Measurements from ENCODE around the gene C1orf185. TPM values are rescaled to one million over a fixed set of nuclear protein-coding genes. Genes with fewer than 3 reads are reported as not detected.
A peak's percentile ranks its signal among the peaks of the same experiment; 100 is the strongest.

Gene C1orf185
- total RNA-seq (not detected), polyA plus RNA-seq (not detected)

DNA sequence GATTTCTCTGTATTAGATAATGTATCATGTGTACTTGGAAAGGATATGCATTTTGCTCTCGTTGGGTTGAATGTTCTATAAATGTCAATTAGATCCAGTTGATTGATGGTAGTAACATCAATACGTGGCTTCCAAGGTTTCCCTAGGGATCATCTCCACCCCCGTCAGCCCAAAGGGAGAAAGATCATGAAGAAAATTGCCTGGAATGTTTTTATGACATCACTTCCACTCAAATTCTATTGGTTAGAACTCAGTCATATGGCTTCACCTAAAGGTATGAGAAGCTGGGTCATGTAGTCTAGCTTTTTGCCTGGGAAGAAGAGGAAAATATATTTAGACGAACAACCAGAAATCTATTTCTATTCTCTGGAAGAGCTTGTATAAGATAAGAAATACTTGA lies at the start of gene C1orf185:
Gene C1orf185, plus strand, starts transcription at position 253 of the 400 bp plus-strand sequence. Its CDS starts 6 bp downstream, at position 259.
- Mint-ChIP-seq H3K4me3 (no peak within 1 kb of the TSS), H3K9me3 (peaks cover 0 to 2% (median 0%) of the 10 kb centered on the region in 8 donors), H3K36me3 (no peaks in the 10 kb centered on the region), H3K4me1 (no peaks in the 10 kb centered on the region), H3K27me3 (peaks cover 6 to 7% of the 10 kb centered on the region in 2 donors), H3K27ac (no peak within 1 kb of the TSS)
- Histone ChIP-seq H3K4me1 (ENCODE audit: insufficient read depth, low read length) (no peaks in the 10 kb centered on the region), H3K36me3 (ENCODE audit: insufficient read depth, low read length) (no peaks in the 10 kb centered on the region), H3K27ac (ENCODE audit: low read depth, low read length) (no peak within 1 kb of the TSS), H3K9me3 (ENCODE audit: control insufficient read depth in 1 of 2, low read length in 2 of 2) (no peaks in the 10 kb centered on the region), H3K27me3 (ENCODE audit: insufficient read depth, low read length) (no peaks in the 10 kb centered on the region), H3K4me3 (ENCODE audit: low read length in 2 of 2) (no peak within 1 kb of the TSS)
- CTCF ChIA-PET (ENCODE audit: partially characterized antibody): no interaction called here
- POLR2A ChIA-PET (ENCODE audit: partially characterized antibody): no interaction called here
- no peak for DNase-seq
- intact Hi-C loops (cut with micrococcal nuclease): no loop called here

- intact Hi-C loops (cut with micrococcal nuclease): loop anchor here (1.0 kb wide), 1 partner anchor 186 kb away; no protein-coding TSS in a partner anchor
- CTCF ChIA-PET (ENCODE audit: partially characterized antibody): interaction anchor here (1.5 kb wide), 1 partner anchor 285 kb away, joined by 8 read pairs; no protein-coding TSS in a partner anchor
- Histone ChIP-seq H3K27me3 (ENCODE audit: insufficient read depth, low read length) (peaks cover 3% of the 10 kb centered on the region), H3K36me3 (ENCODE audit: insufficient read depth, low read length) (no peaks in the 10 kb centered on the region), H3K9me3 (ENCODE audit: control insufficient read depth in 1 of 2, low read length in 2 of 2) (no peaks in the 10 kb centered on the region), H3K4me1 (ENCODE audit: insufficient read depth, low read length) (no peaks in the 10 kb centered on the region), H3K27ac (ENCODE audit: low read depth, low read length) (no peak overlapping the region), H3K4me3 (ENCODE audit: low read length in 2 of 2) (no peak overlapping the region)
- POLR2A ChIA-PET (ENCODE audit: partially characterized antibody): no interaction called here
- Mint-ChIP-seq H3K27ac (no peak overlapping the region), H3K4me1 (no peaks in the 10 kb centered on the region), H3K4me3 (no peak overlapping the region), H3K36me3 (peaks cover 0 to 4% of the 10 kb centered on the region in 2 donors), H3K9me3 (peaks cover 0 to 17% (median 5%) of the 10 kb centered on the region in 8 donors), H3K27me3 (peaks cover 6 to 10% of the 10 kb centered on the region in 2 donors)
- peak in 2 of 5 donors; percentile 2 to 20 for DNase-seq
Measured at GRCh38 chr1:51058858-51059257, 43.2 kb upstream of the C1orf185 start.

- ChIA-PET POLR2A (ENCODE audit: partially characterized antibody) (no interaction called here), CTCF (ENCODE audit: partially characterized antibody) (interaction anchor here (0.7 kb wide), 1 partner anchor 191 kb away, joined by 3 read pairs; no protein-coding TSS in a partner anchor)
- DNase-seq: no peak
- no peaks in the 10 kb centered on the region for H3K36me3 ChIP-seq (ENCODE audit: insufficient read depth, low read length)
- Mint-ChIP-seq H3K9me3 (peaks cover 0 to 17% (median 5%) of the 10 kb centered on the region in 8 donors), H3K27me3 (peaks cover 6 to 10% of the 10 kb centered on the region in 2 donors), H3K36me3 (peaks cover 0 to 4% of the 10 kb centered on the region in 2 donors), H3K27ac (no peak overlapping the region), H3K4me3 (no peak overlapping the region), H3K4me1 (no peaks in the 10 kb centered on the region)
- intact Hi-C loops (cut with micrococcal nuclease): no loop called here
- no peaks in the 10 kb centered on the region for H3K4me1 ChIP-seq (ENCODE audit: insufficient read depth, low read length)
- no peak overlapping the region for H3K4me3 ChIP-seq (ENCODE audit: low read length in 2 of 2)
- H3K27me3 ChIP-seq (ENCODE audit: insufficient read depth, low read length): peaks cover 3% of the 10 kb centered on the region
- H3K27ac ChIP-seq (ENCODE audit: low read depth, low read length): no peak overlapping the region
- no peaks in the 10 kb centered on the region for H3K9me3 ChIP-seq (ENCODE audit: control insufficient read depth in 1 of 2, low read length in 2 of 2)
Measured at GRCh38 chr1:51061231-51061918, 40.7 kb upstream of the C1orf185 start.

DNA sequence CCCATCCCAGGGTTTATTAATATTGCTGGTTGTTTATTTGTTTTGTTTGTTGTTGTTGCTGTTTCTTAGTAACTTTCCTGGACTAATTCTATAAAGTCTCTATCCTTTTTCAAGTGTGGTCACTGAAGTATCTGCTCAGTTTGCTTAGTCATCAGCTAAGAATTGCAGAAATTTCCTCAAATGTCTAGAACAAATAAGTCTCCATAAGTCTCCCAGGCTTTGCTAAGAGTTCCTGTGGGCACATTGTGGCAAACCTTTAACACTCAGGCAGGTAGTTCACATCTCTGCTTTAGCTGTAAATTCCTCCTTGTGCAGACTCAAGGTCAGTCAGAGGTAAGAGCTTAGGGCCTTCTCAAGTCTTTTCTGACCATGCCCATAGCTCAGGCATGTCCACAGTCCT lies 38.9 kb upstream of the C1orf185 start:
- Histone ChIP-seq H3K27ac (ENCODE audit: low read depth, low read length) (no peak overlapping the region), H3K9me3 (ENCODE audit: control insufficient read depth in 1 of 2, low read length in 2 of 2) (no peaks in the 10 kb centered on the region), H3K4me1 (ENCODE audit: insufficient read depth, low read length) (no peaks in the 10 kb centered on the region), H3K4me3 (ENCODE audit: low read length in 2 of 2) (no peak overlapping the region), H3K36me3 (ENCODE audit: insufficient read depth, low read length) (no peaks in the 10 kb centered on the region), H3K27me3 (ENCODE audit: insufficient read depth, low read length) (peaks cover 3% of the 10 kb centered on the region)
- no peaks in the 10 kb centered on the region for H3K36me3 Mint-ChIP-seq
- ChIA-PET POLR2A (ENCODE audit: partially characterized antibody) (no interaction called here), CTCF (ENCODE audit: partially characterized antibody) (interaction anchor here (0.6 kb wide), 1 partner anchor 27 kb away, joined by 3 read pairs; no protein-coding TSS in a partner anchor)
- intact Hi-C loops (cut with micrococcal nuclease): no loop called here
- H3K4me3 Mint-ChIP-seq: no peak overlapping the region
- no peak for DNase-seq
- peaks cover 10 to 13% of the 10 kb centered on the region in 2 donors for H3K27me3 Mint-ChIP-seq
- peaks cover 0 to 14% (median 3%) of the 10 kb centered on the region in 8 donors for H3K9me3 Mint-ChIP-seq
- no peak overlapping the region for H3K27ac Mint-ChIP-seq
- no peaks in the 10 kb centered on the region for H3K4me1 Mint-ChIP-seq

DNA sequence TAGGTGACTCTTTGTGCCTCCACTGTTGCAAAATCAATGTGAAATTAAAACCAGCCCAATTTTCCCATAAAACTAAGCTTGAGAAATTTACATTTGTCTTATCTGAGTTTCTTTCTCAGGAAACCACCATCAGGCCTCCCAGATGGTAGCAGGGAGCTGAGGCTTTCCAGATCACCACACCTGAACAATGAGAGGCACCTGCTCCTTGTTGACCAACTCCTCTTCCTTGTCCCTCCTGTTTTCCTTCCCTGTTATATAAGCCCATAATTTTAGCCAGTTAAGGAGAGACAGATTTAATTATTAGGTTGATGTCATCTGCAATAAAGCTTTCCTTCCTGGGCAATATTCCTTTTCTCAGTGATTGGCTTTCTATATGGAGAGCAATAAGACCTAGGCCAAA lies 32.0 kb upstream of the C1orf185 start:
- Histone ChIP-seq H3K9me3 (ENCODE audit: control insufficient read depth in 1 of 2, low read length in 2 of 2) (no peaks in the 10 kb centered on the region), H3K4me3 (ENCODE audit: low read length in 2 of 2) (no peak overlapping the region), H3K27me3 (ENCODE audit: insufficient read depth, low read length) (no peaks in the 10 kb centered on the region), H3K27ac (ENCODE audit: low read depth, low read length) (no peak overlapping the region), H3K4me1 (ENCODE audit: insufficient read depth, low read length) (no peaks in the 10 kb centered on the region), H3K36me3 (ENCODE audit: insufficient read depth, low read length) (no peaks in the 10 kb centered on the region)
- Mint-ChIP-seq H3K9me3 (peaks cover 0 to 3% (median 0%) of the 10 kb centered on the region in 8 donors), H3K27me3 (peaks cover 17% of the 10 kb centered on the region in 2 donors), H3K4me1 (no peaks in the 10 kb centered on the region), H3K4me3 (no peak overlapping the region), H3K27ac (no peak overlapping the region), H3K36me3 (no peaks in the 10 kb centered on the region)
- CTCF ChIA-PET (ENCODE audit: partially characterized antibody): no interaction called here
- DNase-seq: no peak
- intact Hi-C loops (cut with micrococcal nuclease): no loop called here
- POLR2A ChIA-PET (ENCODE audit: partially characterized antibody): no interaction called here

GRCh38 chr1:51070640-51071039 lies 31.4 kb upstream of the C1orf185 start:
- H3K9me3 Mint-ChIP-seq: peaks cover 0 to 3% (median 0%) of the 10 kb centered on the region in 8 donors
- H3K4me1 Mint-ChIP-seq: no peaks in the 10 kb centered on the region
- peaks cover 17% of the 10 kb centered on the region in 2 donors for H3K27me3 Mint-ChIP-seq

GRCh38 chr1:51071291-51072042 lies 30.6 kb upstream of the C1orf185 start:
- Histone ChIP-seq H3K4me3 (ENCODE audit: low read length in 2 of 2) (no peak overlapping the region), H3K4me1 (ENCODE audit: insufficient read depth, low read length) (no peaks in the 10 kb centered on the region), H3K27ac (ENCODE audit: low read depth, low read length) (no peak overlapping the region), H3K36me3 (ENCODE audit: insufficient read depth, low read length) (no peaks in the 10 kb centered on the region), H3K27me3 (ENCODE audit: insufficient read depth, low read length) (no peaks in the 10 kb centered on the region), H3K9me3 (ENCODE audit: control insufficient read depth in 1 of 2, low read length in 2 of 2) (no peaks in the 10 kb centered on the region)
- ChIA-PET POLR2A (ENCODE audit: partially characterized antibody) (no interaction called here), CTCF (ENCODE audit: partially characterized antibody) (no interaction called here)
- no peak overlapping the region for H3K27ac Mint-ChIP-seq
- H3K4me3 Mint-ChIP-seq: no peak overlapping the region
- H3K36me3 Mint-ChIP-seq: no peaks in the 10 kb centered on the region
- H3K9me3 Mint-ChIP-seq: peaks cover 0 to 3% (median 0%) of the 10 kb centered on the region in 8 donors
- intact Hi-C loops (cut with micrococcal nuclease): no loop called here
- DNase-seq: no peak
- H3K27me3 Mint-ChIP-seq: peaks cover 17% of the 10 kb centered on the region in 2 donors
- H3K4me1 Mint-ChIP-seq: no peaks in the 10 kb centered on the region

More at GRCh38 chr1:51070640-51071039, 31.4 kb upstream of the C1orf185 start:
- H3K4me1 ChIP-seq (ENCODE audit: insufficient read depth, low read length): no peaks in the 10 kb centered on the region
- no peak for DNase-seq
- H3K27me3 ChIP-seq (ENCODE audit: insufficient read depth, low read length): no peaks in the 10 kb centered on the region
- intact Hi-C loops (cut with micrococcal nuclease): no loop called here
- no peaks in the 10 kb centered on the region for H3K36me3 Mint-ChIP-seq
- H3K9me3 ChIP-seq (ENCODE audit: control insufficient read depth in 1 of 2, low read length in 2 of 2): no peaks in the 10 kb centered on the region
- H3K36me3 ChIP-seq (ENCODE audit: insufficient read depth, low read length): no peaks in the 10 kb centered on the region
- no peak overlapping the region for H3K4me3 ChIP-seq (ENCODE audit: low read length in 2 of 2)
- CTCF ChIA-PET (ENCODE audit: partially characterized antibody): no interaction called here
- H3K4me3 Mint-ChIP-seq: no peak overlapping the region
- POLR2A ChIA-PET (ENCODE audit: partially characterized antibody): no interaction called here
- no peak overlapping the region for H3K27ac Mint-ChIP-seq
- H3K27ac ChIP-seq (ENCODE audit: low read depth, low read length): no peak overlapping the region

All from CD4-positive, alpha-beta memory T cell (primary cell).